ENCODE results near the gene KRT15. TPM values are rescaled to one million over a fixed set of nuclear protein-coding genes. Genes with fewer than 3 reads are reported as not detected.

Gene KRT15
- total and polyA plus RNA-seq, 9 of the 15 experiments (the other 6 are each of a cell fraction or from before 2014, with no cell fraction given): 0.28 to 4.4 (median 0.56) TPM

DNA sequence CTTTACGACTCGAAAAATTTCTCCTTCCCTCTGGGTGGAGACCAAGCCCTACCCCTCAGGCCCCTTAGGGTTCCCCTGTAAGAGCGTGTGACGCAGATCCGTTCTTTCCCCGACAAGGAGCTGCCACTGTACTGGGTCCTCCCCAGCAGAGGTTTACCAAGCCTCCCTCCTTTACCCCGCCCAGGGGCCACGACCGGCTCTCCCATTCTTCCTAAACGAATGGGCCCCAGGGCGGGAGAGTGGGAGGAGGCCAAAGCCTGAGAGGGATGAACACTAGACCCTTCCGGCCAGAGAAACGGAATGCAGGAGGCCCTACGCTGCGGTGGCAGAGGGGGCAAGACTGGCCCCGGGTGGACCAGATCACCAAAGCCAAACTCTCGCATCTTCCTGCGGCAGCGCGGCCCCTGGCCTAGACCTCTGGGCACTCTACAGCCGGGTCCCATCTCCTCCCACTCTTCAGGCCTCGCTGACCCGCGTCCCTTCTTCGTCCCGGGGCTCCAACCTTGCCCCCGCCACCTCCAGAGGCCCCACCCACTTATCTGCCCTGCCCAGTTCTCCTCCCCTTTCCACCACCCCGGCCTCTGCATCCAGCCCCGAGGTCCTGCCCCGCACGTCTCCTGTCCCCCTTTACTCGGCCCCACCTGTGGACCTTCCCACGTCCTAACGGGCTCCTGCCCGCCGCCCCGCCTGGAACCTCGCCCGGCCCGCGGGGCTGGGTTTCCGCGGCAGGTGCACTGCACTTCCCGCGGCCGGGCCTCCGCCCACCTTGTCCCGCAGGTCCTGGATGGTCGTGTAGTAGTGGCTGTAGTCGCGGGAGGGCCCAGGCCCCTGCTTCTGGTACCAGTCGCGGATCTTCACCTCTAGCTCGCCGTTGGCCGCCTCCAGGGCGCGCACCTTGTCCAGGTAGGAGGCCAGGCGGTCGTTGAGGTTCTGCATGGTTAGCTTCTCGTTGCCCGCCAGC, 8.7 kb upstream of the KRT15 start:
- peak overlapping the region; percentile 87 for H3K4me2 ChIP-seq (ENCODE audit: insufficient read depth, low read length)
- peaks cover 33% of the 10 kb centered on the region; the same call in 1 of the 3 replicates for H3K36me3 ChIP-seq (ENCODE audit: control insufficient read depth, insufficient read depth, low read length)
- TSS peak; percentile 81 for BruUV-seq (replicated peaks)
- H3K9me3 ChIP-seq (replicated peaks; ENCODE audit: control insufficient read depth, insufficient read depth, low read depth, low read length): no peaks in the 10 kb centered on the region
- H3K4me3 ChIP-seq: peak overlapping the region; percentile 81
- H3K9ac ChIP-seq (ENCODE audit: insufficient read depth in 1 of 2, low read depth in 2 of 2, low read length in 2 of 2): peak overlapping the region; percentile 74 to 95
- intact Hi-C loops (cut with micrococcal nuclease) (no loop called here), in situ Hi-C loops (cut with MboI) (no loop called here)
- WGBS (ENCODE audit: insufficient coverage, low coverage, missing lambda C conversion rate): 4% methylated on average over 51 of the region's 62 CpGs
- DNase-seq (ENCODE audit: extremely low read depth in 1 of 4, low spot score in 3 of 4): peak; percentile 73 to 76 (median 76)
- no peaks in the 10 kb centered on the region; the same call in 1 of the 2 replicates for H4K20me1 ChIP-seq (replicated peaks; ENCODE audit: control insufficient read depth, insufficient read depth, low read length)
- CTCF ChIA-PET (ENCODE audit: low intra/inter-chr PET ratio): interaction anchor here (0.6 to 2.1 kb wide), 3 partner anchors 22 to 317 kb away, joined by 3 to 6 read pairs (median 3); no protein-coding TSS in a partner anchor
- POLR2A ChIA-PET: interaction anchor here (0.6 to 4.3 kb wide), 13 partner anchors 9 to 162 kb away, joined by 3 to 23 read pairs (median 4); partner anchors contain the start of genes EIF1 and KRT15
- peaks cover 40 to 72% of the 10 kb centered on the region in 2 experiments for H3K4me1 ChIP-seq (replicated peaks in 1 of 2; ENCODE audit: control insufficient read depth in 2 of 2, insufficient read depth in 2 of 2, low read length in 2 of 2)
- H3K9me1 ChIP-seq (ENCODE audit: control insufficient read depth, insufficient read depth, low read length): no peaks in the 10 kb centered on the region
- H2AFZ ChIP-seq (ENCODE audit: low read depth, low read length): peak overlapping the region; percentile 76
- H3K27ac ChIP-seq (ENCODE audit: extremely low read depth, low read depth, low read length): peak overlapping the region; percentile 79
- FAIRE-seq: no peak
- H3K79me2 ChIP-seq (ENCODE audit: control insufficient read depth, insufficient read depth, low read length): peaks cover 32% of the 10 kb centered on the region
- ATAC-seq: peak; percentile 72
- no peaks in the 10 kb centered on the region for H3K27me3 ChIP-seq (ENCODE audit: control insufficient read depth in 2 of 2, insufficient read depth in 2 of 2, low read length in 2 of 2)
- TF ChIP-seq ZNF311 (CRISPR knock-in tag; IDR thresholded peaks at IDR 0.05) (no peak), ZNF324 (CRISPR knock-in tag; IDR thresholded peaks at IDR 0.05) (no peak), FOXJ3 (CRISPR knock-in tag; IDR thresholded peaks at IDR 0.05) (no peak), ZKSCAN8 (CRISPR knock-in tag; IDR thresholded peaks at IDR 0.05) (no peak), E2F5 (CRISPR knock-in tag; IDR thresholded peaks at IDR 0.05) (no peak), ARHGAP35 (IDR thresholded peaks at IDR 0.05; ENCODE audit: partially characterized antibody) (no peak), ZSCAN32 (CRISPR knock-in tag; IDR thresholded peaks at IDR 0.05) (no peak), POLR2AphosphoS5 (IDR thresholded peaks at IDR 0.05; ENCODE audit: control insufficient read depth, insufficient read depth, low read depth, low read length) (no peak), ARID1B (IDR thresholded peaks at IDR 0.05) (no peak), NFYB (IDR thresholded peaks at IDR 0.05; ENCODE audit: extremely low read depth, insufficient read length) (no peak), ZNF695 (CRISPR knock-in tag; IDR thresholded peaks at IDR 0.05) (no peak), ETV6 (IDR thresholded peaks at IDR 0.05; ENCODE audit: borderline replicate concordance in 1 of 2, low read depth in 2 of 2, low read length in 1 of 2) (no peak), ETV6 (CRISPR knock-in tag; IDR thresholded peaks at IDR 0.05; ENCODE audit: borderline replicate concordance) (no peak)
- TF ChIP-seq, protein P1, sequence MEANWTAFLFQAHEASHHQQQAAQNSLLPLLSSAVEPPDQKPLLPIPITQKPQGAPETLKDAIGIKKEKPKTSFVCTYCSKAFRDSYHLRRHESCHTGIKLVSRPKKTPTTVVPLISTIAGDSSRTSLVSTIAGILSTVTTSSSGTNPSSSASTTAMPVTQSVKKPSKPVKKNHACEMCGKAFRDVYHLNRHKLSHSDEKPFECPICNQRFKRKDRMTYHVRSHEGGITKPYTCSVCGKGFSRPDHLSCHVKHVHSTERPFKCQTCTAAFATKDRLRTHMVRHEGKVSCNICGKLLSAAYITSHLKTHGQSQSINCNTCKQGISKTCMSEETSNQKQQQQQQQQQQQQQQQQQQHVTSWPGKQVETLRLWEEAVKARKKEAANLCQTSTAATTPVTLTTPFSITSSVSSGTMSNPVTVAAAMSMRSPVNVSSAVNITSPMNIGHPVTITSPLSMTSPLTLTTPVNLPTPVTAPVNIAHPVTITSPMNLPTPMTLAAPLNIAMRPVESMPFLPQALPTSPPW (CRISPR knock-in tag; IDR thresholded peaks at IDR 0.05): peak; percentile 64; the same call in 1 of the 2 replicates
- TF ChIP-seq, protein P2, sequence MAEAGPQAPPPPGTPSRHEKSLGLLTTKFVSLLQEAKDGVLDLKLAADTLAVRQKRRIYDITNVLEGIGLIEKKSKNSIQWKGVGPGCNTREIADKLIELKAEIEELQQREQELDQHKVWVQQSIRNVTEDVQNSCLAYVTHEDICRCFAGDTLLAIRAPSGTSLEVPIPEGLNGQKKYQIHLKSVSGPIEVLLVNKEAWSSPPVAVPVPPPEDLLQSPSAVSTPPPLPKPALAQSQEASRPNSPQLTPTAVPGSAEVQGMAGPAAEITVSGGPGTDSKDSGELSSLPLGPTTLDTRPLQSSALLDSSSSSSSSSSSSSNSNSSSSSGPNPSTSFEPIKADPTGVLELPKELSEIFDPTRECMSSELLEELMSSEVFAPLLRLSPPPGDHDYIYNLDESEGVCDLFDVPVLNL (CRISPR knock-in tag; IDR thresholded peaks at IDR 0.05; ENCODE audit: low read depth): no peak
- TF ChIP-seq, protein P3, sequence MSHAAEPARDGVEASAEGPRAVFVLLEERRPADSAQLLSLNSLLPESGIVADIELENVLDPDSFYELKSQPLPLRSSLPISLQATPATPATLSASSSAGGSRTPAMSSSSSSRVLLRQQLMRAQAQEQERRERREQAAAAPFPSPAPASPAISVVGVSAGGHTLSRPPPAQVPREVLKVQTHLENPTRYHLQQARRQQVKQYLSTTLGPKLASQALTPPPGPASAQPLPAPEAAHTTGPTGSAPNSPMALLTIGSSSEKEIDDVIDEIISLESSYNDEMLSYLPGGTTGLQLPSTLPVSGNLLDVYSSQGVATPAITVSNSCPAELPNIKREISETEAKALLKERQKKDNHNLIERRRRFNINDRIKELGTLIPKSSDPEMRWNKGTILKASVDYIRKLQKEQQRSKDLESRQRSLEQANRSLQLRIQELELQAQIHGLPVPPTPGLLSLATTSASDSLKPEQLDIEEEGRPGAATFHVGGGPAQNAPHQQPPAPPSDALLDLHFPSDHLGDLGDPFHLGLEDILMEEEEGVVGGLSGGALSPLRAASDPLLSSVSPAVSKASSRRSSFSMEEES (CRISPR knock-in tag; IDR thresholded peaks at IDR 0.05): no peak
